Measurements from ENCODE around the gene FARP2. TPM values are rescaled to one million over a fixed set of nuclear protein-coding genes. Genes with fewer than 3 reads are reported as not detected.
"Not testable (repeated sequence)": the region's sequence is repeated elsewhere in the genome, so short reads cannot be mapped to it uniquely, and the experiment has no call there.

Gene FARP2
- total RNA-seq, 6 experiments from 2014 or later = 13.3 to 41.3 (median 28.7) TPM

DNA sequence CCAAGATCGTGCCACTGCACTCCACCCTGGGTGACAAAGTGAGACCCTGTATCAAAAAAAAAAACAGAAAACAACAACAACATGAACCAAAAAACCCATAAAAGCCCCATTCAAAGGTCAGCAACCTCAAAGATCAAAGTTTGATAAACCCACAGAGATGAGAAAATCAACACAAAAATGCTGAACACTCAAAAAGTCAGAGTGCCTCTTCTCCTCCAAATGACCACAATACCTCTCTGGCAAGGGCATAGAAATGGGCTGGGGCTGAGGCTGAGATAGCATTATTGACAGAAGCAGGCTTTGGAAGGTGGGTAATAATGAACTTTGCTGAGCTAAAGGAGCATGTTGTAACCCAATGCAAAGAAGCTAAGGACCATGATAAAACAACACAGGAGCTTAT lies 66.3 kb downstream of the FARP2 start:
- intact Hi-C loops (cut with DNase I) = no loop called here
- TF ChIP-seq POLR2A (IDR thresholded peaks at IDR 0.05) = no peak
- TF ChIP-seq CTCF (IDR thresholded peaks at IDR 0.05) = no peak
- ATAC-seq (peak; percentile 63 to 88 (median 68)), DNase-seq (no peak)
- Histone ChIP-seq H3K36me3 (peaks cover 0 to 17% (median 9%) of the 10 kb centered on the region in 4 donors), H3K27me3 (no peaks in the 10 kb centered on the region), H3K27ac (peak overlapping the region in 1 of 3 donors; percentile 59), H3K4me3 (no peak overlapping the region), H3K4me1 (peaks cover 0 to 18% (median 0%) of the 10 kb centered on the region in 4 donors), H3K9me3 (no peaks in the 10 kb centered on the region)
- 25% methylated on average over 1 of the region's 1 CpG for WGBS (ENCODE audit: insufficient coverage, low coverage, low lambda C conversion rate, missing lambda C conversion rate)

- WGBS (ENCODE audit: insufficient coverage, low coverage, low lambda C conversion rate, missing lambda C conversion rate) = 26% methylated on average over 1 of the region's 1 CpG
- intact Hi-C loops (cut with DNase I); DNase-seq; H3K27ac ChIP-seq; ATAC-seq; H3K27me3 ChIP-seq; H3K9me3 ChIP-seq; H3K4me3 ChIP-seq: not testable (repeated sequence)
- peaks cover 0 to 18% (median 0%) of the 10 kb centered on the region in 4 donors for H3K4me1 ChIP-seq
- peaks cover 0 to 13% (median 4%) of the 10 kb centered on the region in 4 donors for H3K36me3 ChIP-seq
These were observed 67.4 kb downstream of the FARP2 start for GRCh38 chr2:241423489-241423888.

GRCh38 chr2:241425368-241425767 lies 69.3 kb downstream of the FARP2 start:
- Histone ChIP-seq H3K4me3 (no peak overlapping the region), H3K4me1 (peaks cover 0 to 18% (median 0%) of the 10 kb centered on the region in 4 donors), H3K36me3 (peaks cover 0 to 19% (median 9%) of the 10 kb centered on the region in 4 donors), H3K27ac (no peak overlapping the region), H3K27me3 (no peaks in the 10 kb centered on the region), H3K9me3 (no peaks in the 10 kb centered on the region)
- intact Hi-C loops (cut with DNase I) = no loop called here
- no peak for ATAC-seq
- no peak for DNase-seq
- 89% methylated on average over 3 of the region's 3 CpGs for WGBS (ENCODE audit: insufficient coverage, low coverage, low lambda C conversion rate, missing lambda C conversion rate)
- TF ChIP-seq POLR2A (IDR thresholded peaks at IDR 0.05) = no peak
- TF ChIP-seq CTCF (IDR thresholded peaks at IDR 0.05) = no peak

- 90% methylated on average over 2 of the region's 2 CpGs for WGBS (ENCODE audit: insufficient coverage, low coverage, low lambda C conversion rate, missing lambda C conversion rate)
- Histone ChIP-seq H3K4me1 (no peaks in the 10 kb centered on the region), H3K4me3 (no peak overlapping the region), H3K27me3 (no peaks in the 10 kb centered on the region), H3K27ac (no peak overlapping the region), H3K36me3 (peaks cover 0 to 45% (median 22%) of the 10 kb centered on the region in 4 donors), H3K9me3 (no peaks in the 10 kb centered on the region)
- intact Hi-C loops (cut with DNase I) = no loop called here
- TF ChIP-seq CTCF (IDR thresholded peaks at IDR 0.05) = no peak
- TF ChIP-seq POLR2A (IDR thresholded peaks at IDR 0.05) = no peak
- DNase-seq = no peak
- no peak for ATAC-seq
These were observed 74.1 kb downstream of the FARP2 start for GRCh38 chr2:241430178-241430577.

GRCh38 chr2:241432824-241433448 lies 76.9 kb downstream of the FARP2 start:
- DNase-seq (no peak), ATAC-seq (no peak)
- TF ChIP-seq CTCF (IDR thresholded peaks at IDR 0.05) = no peak
- TF ChIP-seq POLR2A (IDR thresholded peaks at IDR 0.05) = no peak
- Histone ChIP-seq H3K27me3 (no peaks in the 10 kb centered on the region), H3K27ac (no peak overlapping the region), H3K36me3 (peaks cover 0 to 62% (median 29%) of the 10 kb centered on the region in 4 donors), H3K4me3 (no peak overlapping the region), H3K4me1 (no peaks in the 10 kb centered on the region), H3K9me3 (no peaks in the 10 kb centered on the region)
- intact Hi-C loops (cut with DNase I) = no loop called here
- WGBS (ENCODE audit: insufficient coverage, low coverage, low lambda C conversion rate, missing lambda C conversion rate) = 75% methylated on average over 4 of the region's 6 CpGs

All from right lobe of liver (tissue), 6 donors.